H9 (cell line): ENCODE measurements around the gene ARPIN. TPM values are rescaled to one million over a fixed set of nuclear protein-coding genes. Genes with fewer than 3 reads are reported as not detected.
"Not testable (repeated sequence)": the region's sequence is repeated elsewhere in the genome, so short reads cannot be mapped to it uniquely, and the experiment has no call there.

ENCODE experiments used
- DNase-seq: peaks from one replicate; pipeline ENCODE4 v3.0.0-alpha.2; 2017
- H2AFZ ChIP-seq: one replicate; pipeline ENCODE4 v1.6.1; 2013; ENCODE audit warnings: mild to moderate bottlenecking, low read length, control low read depth, moderate library complexity
- H2AK5ac ChIP-seq: 2 replicates; pipeline ENCODE4 v1.6.1; 2013; ENCODE audit warnings: low read length, control low read depth, mixed read lengths; ENCODE audit not compliant: insufficient read length
- H2BK120ac ChIP-seq: one replicate; pipeline ENCODE4 v1.6.1; 2013; ENCODE audit warnings: low read depth, mild to moderate bottlenecking, low read length, control low read depth, inconsistent platforms; ENCODE audit not compliant: poor library complexity, severe bottlenecking
- H2BK12ac ChIP-seq: 2 replicates; pipeline ENCODE4 v1.6.1; 2013; ENCODE audit warnings: low read length, control low read depth, mixed read lengths, low read depth; ENCODE audit not compliant: insufficient read length
- H2BK15ac ChIP-seq: 2 replicates; pipeline ENCODE4 v1.6.1; 2013; ENCODE audit warnings: low read depth, low read length, control low read depth
- H2BK20ac ChIP-seq: one replicate; pipeline ENCODE4 v1.6.1; 2013; ENCODE audit warnings: low read depth, mild to moderate bottlenecking, low read length, control low read depth, inconsistent platforms; ENCODE audit not compliant: poor library complexity, severe bottlenecking
- H2BK5ac ChIP-seq: 2 replicates; pipeline ENCODE4 v1.6.1; 2013; ENCODE audit warnings: low read length, control low read depth, mixed read lengths; ENCODE audit not compliant: insufficient read length
- H3K14ac ChIP-seq: 2 replicates; pipeline ENCODE4 v1.6.1; 2013; ENCODE audit warnings: low read length, control low read depth; ENCODE audit not compliant: insufficient read depth
- H3K18ac ChIP-seq: 2 replicates; pipeline ENCODE4 v1.6.1; 2013; ENCODE audit warnings: low read depth, mild to moderate bottlenecking, mixed read lengths, low read length, control low read depth; ENCODE audit not compliant: insufficient read length
- H3K23ac ChIP-seq: 2 replicates; pipeline ENCODE4 v1.6.1; 2013; ENCODE audit warnings: low read length, control low read depth, mixed read lengths, low read depth; ENCODE audit not compliant: insufficient read length
- H3K23me2 ChIP-seq: 2 replicates; pipeline ENCODE4 v1.6.1; 2013; ENCODE audit warnings: low read depth, mild to moderate bottlenecking, mixed read lengths, low read length, control low read depth; ENCODE audit not compliant: insufficient read length, poor library complexity, severe bottlenecking
- H3K27ac ChIP-seq: 2 replicates; pipeline ENCODE4 v1.5.1; 2013; ENCODE audit warnings: low read length, control low read depth, mixed read lengths, low read depth; ENCODE audit not compliant: insufficient read length
- H3K27me3 ChIP-seq: 2 replicates; pipeline ENCODE4 v1.6.1; 2013; ENCODE audit warnings: low read length, control low read depth, inconsistent platforms; ENCODE audit not compliant: insufficient read depth
- H3K4ac ChIP-seq: 2 replicates; pipeline ENCODE4 v1.6.1; 2013; ENCODE audit warnings: low read depth, mild to moderate bottlenecking, control low read depth, inconsistent platforms, low read length, moderate library complexity
- H3K4me1 ChIP-seq: 2 replicates; pipeline ENCODE4 v1.6.1; 2013; ENCODE audit warnings: low read length, control low read depth, inconsistent platforms; ENCODE audit not compliant: insufficient read depth
- H3K4me2 ChIP-seq: 2 replicates; pipeline ENCODE4 v1.6.1; 2013; ENCODE audit warnings: low read length, control low read depth, mixed read lengths; ENCODE audit not compliant: insufficient read length, insufficient read depth
- H3K56ac ChIP-seq: 2 replicates; pipeline ENCODE4 v1.6.1; 2013; ENCODE audit warnings: low read depth, mild to moderate bottlenecking, mixed read lengths, low read length, control low read depth; ENCODE audit not compliant: insufficient read length
- H3K79me1 ChIP-seq: 2 replicates; pipeline ENCODE4 v1.6.1; 2013; ENCODE audit warnings: low read depth, mild to moderate bottlenecking, moderate library complexity, low read length, control low read depth, inconsistent platforms; ENCODE audit not compliant: insufficient read depth, poor library complexity, severe bottlenecking
- H3K79me2 ChIP-seq: 2 replicates; pipeline ENCODE4 v1.6.1; 2013; ENCODE audit warnings: low read length, control low read depth, inconsistent platforms; ENCODE audit not compliant: insufficient read depth
- H3K9ac ChIP-seq: 2 replicates; pipeline ENCODE4 v1.6.1; 2013; ENCODE audit warnings: low read length, control low read depth, mixed read lengths; ENCODE audit not compliant: insufficient read length; ENCODE audit errors: extremely low read depth
- H3K9me3 ChIP-seq: one replicate; pipeline ENCODE4 v1.6.1; 2013; ENCODE audit warnings: low read depth, low read length, inconsistent platforms; ENCODE audit not compliant: control insufficient read depth
- H3T11ph ChIP-seq: one replicate; pipeline ENCODE4 v1.6.1; 2013; ENCODE audit warnings: mild to moderate bottlenecking, low read length, control low read depth, inconsistent platforms
- H4K20me1 ChIP-seq: one replicate; pipeline ENCODE4 v1.6.1; 2013; ENCODE audit not compliant: control insufficient read depth, insufficient read length, insufficient read depth
- H4K5ac ChIP-seq: 2 replicates; pipeline ENCODE4 v1.6.1; 2013; ENCODE audit warnings: low read depth, mild to moderate bottlenecking, mixed read lengths, low read length, control low read depth; ENCODE audit not compliant: insufficient read length
- H4K8ac ChIP-seq: replicated peaks from 2 replicates; pipeline ENCODE4 v1.6.1; 2013; ENCODE audit warnings: low read length, control low read depth, mixed read lengths, low read depth; ENCODE audit not compliant: insufficient read length
- H4K91ac ChIP-seq: 2 replicates; pipeline ENCODE4 v1.6.1; 2013; ENCODE audit warnings: low read depth, mild to moderate bottlenecking, moderate library complexity, mixed read lengths, low read length, control low read depth; ENCODE audit not compliant: insufficient read length
- H3K27ac Mint-ChIP-seq, 3 experiments: 2 replicates in 2 of 3; 3 replicates in 1 of 3; pipeline ENCODE4 v1.8.0; 2020 to 2021; ENCODE audit warnings: mixed read lengths in 3 of 3, mild to moderate bottlenecking in 1 of 3, moderate library complexity in 1 of 3
- H3K27me3 Mint-ChIP-seq: 2 replicates; pipeline ENCODE4 v1.8.0; 2021; ENCODE audit warnings: low read depth, mild to moderate bottlenecking, moderate library complexity, mixed read lengths
- H3K36me3 Mint-ChIP-seq, 3 experiments: 2 replicates in 2 of 3; 3 replicates in 1 of 3; pipeline ENCODE4 v1.8.0; 2020 to 2021; ENCODE audit warnings: low read depth in 3 of 3, mixed read lengths in 3 of 3; ENCODE audit not compliant: insufficient read depth in 1 of 3
- H3K4me1 Mint-ChIP-seq, 2 experiments: 2 replicates each; pipeline ENCODE4 v1.8.0; 2020; ENCODE audit warnings: mixed read lengths in 2 of 2
- H3K4me3 Mint-ChIP-seq, 2 experiments: 2 replicates in 1 of 2; 3 replicates in 1 of 2; pipeline ENCODE4 v1.8.0; 2020 to 2021; ENCODE audit warnings: mild to moderate bottlenecking in 2 of 2, mixed read lengths in 2 of 2, moderate library complexity in 1 of 2
- H3K9me3 Mint-ChIP-seq, 2 experiments: 2 replicates in 1 of 2; 3 replicates in 1 of 2; pipeline ENCODE4 v1.8.0; 2020; ENCODE audit warnings: mild to moderate bottlenecking in 2 of 2, mixed read lengths in 2 of 2, moderate library complexity in 1 of 2
- CTCF ChIP-seq: fragments of 200-600 bp; sonication (generic); conservative IDR thresholded peaks from 3 replicates; pipeline ENCODE4 v1.8.0; 2021; ENCODE audit warnings: antibody characterized with exemption, mild to moderate bottlenecking
- WGBS: extraction: QIAGEN DNeasy Blood & Tissue Kit; methylation state at CpG from one replicate; pipeline ENCODE4 v1.1.7; 2013; ENCODE audit warnings: missing lambda C conversion rate, low lambda C conversion rate, mixed read lengths; ENCODE audit not compliant: insufficient read length; ENCODE audit errors: extremely low coverage; 5-methylcytosine and 5-hydroxymethylcytosine counted together
- total RNA-seq: library from RNA; stranded (reverse); gene quantifications from 2 replicates; pipeline ENCODE4 v1.2.1, GENCODE V29; 2021

Gene ARPIN
- total RNA-seq, 1 experiment from 2014 or later: 6.4 TPM

DNA sequence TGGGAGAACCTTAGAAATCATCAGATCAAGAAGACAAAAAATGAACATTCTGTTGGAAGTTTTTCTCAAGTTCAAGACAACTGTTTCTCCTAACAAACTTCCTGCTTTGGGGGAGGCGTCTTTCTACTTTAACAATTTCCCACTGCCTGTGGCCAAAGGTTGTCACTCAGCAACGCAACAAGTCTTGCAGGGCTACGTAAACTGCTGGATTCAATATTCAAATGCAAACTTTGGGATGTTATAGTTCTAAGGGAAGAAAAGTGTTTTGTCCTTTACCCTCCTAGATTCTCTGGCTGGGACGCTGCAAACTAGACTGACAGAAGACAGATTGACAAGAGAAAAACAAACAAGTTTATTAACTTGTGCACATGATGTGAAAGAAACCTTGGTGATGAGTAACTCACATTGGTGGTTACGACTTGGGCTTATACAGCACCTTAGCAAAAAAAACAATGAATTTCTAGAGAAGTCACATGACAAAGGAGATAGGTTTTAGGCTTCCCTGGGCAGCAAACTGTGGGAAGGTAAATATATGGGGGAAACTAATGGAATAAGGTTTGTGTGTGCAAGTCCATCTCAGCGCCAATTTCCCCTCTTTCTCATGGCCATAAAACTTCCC, 34.0 kb upstream of the ARPIN start:
- H3K27ac Mint-ChIP-seq: no peak overlapping the region
- H3K23me2 ChIP-seq: no peaks in the 10 kb centered on the region
- no peaks in the 10 kb centered on the region for H4K20me1 ChIP-seq
- H3K14ac ChIP-seq: no peak overlapping the region
- no peak overlapping the region for H4K8ac ChIP-seq
- no peaks in the 10 kb centered on the region for H3K79me1 ChIP-seq
- no peak overlapping the region for H3K4ac ChIP-seq
- H4K5ac ChIP-seq: no peak overlapping the region
- no peaks in the 10 kb centered on the region for H3K36me3 Mint-ChIP-seq
- H2BK5ac ChIP-seq: no peak overlapping the region
- H3K9me3 Mint-ChIP-seq: peaks cover 2 to 6% of the 10 kb centered on the region in 2 experiments; a peak in 1 of 5 replicates
- no peak overlapping the region for H3K4me3 Mint-ChIP-seq
- H3K79me2 ChIP-seq: no peaks in the 10 kb centered on the region
- H2AK5ac ChIP-seq: no peak overlapping the region
- no peak overlapping the region for H3K56ac ChIP-seq
- H2BK120ac ChIP-seq: no peak overlapping the region
- WGBS: no CpG with 5 or more reads among the region's 6 CpGs
- no peak overlapping the region for H2BK12ac ChIP-seq
- no peak overlapping the region for H3K23ac ChIP-seq
- no peak overlapping the region for H4K91ac ChIP-seq
- no peak overlapping the region for H2BK15ac ChIP-seq
- no peak for TF ChIP-seq CTCF
- H2BK20ac ChIP-seq: no peak overlapping the region
- H3K4me2 ChIP-seq: no peak overlapping the region
- H3K4me1 ChIP-seq: no peaks in the 10 kb centered on the region
- no peak overlapping the region for H3T11ph ChIP-seq
- no peaks in the 10 kb centered on the region for H3K4me1 Mint-ChIP-seq
- no peak for DNase-seq
- no peak overlapping the region for H3K18ac ChIP-seq
- H3K27me3 ChIP-seq: no peaks in the 10 kb centered on the region; the same call in 1 of the 2 replicates
- H3K27me3 Mint-ChIP-seq: 0 out of 2 replicates have a peak, but pooled peaks cover 2% of the 10 kb centered on the region
- no peaks in the 10 kb centered on the region for H3K9me3 ChIP-seq
- H2AFZ ChIP-seq: no peak overlapping the region
- H3K9ac ChIP-seq: no peak overlapping the region
- no peak overlapping the region for H3K27ac ChIP-seq

GRCh38 chr15:89943721-89944120, 31.0 kb upstream of the ARPIN start:
- H3K23me2 ChIP-seq, H3K18ac ChIP-seq, H3K4me1 Mint-ChIP-seq, H3K27me3 Mint-ChIP-seq, DNase-seq, H4K20me1 ChIP-seq, H2BK20ac ChIP-seq, H3K9ac ChIP-seq, H3K23ac ChIP-seq, H3K36me3 Mint-ChIP-seq, H3K56ac ChIP-seq, H4K5ac ChIP-seq, H3T11ph ChIP-seq, H2BK120ac ChIP-seq, H2BK15ac ChIP-seq, H3K14ac ChIP-seq, H3K4me1 ChIP-seq, H2BK12ac ChIP-seq, H4K8ac ChIP-seq, H3K9me3 ChIP-seq, H2BK5ac ChIP-seq, H2AFZ ChIP-seq, H3K27ac ChIP-seq, H4K91ac ChIP-seq, H3K4me3 Mint-ChIP-seq, H3K79me2 ChIP-seq, H2AK5ac ChIP-seq, H3K27me3 ChIP-seq, H3K9me3 Mint-ChIP-seq, H3K4ac ChIP-seq, H3K79me1 ChIP-seq, H3K27ac Mint-ChIP-seq, H3K4me2 ChIP-seq: not testable (repeated sequence)
- no CpG with 5 or more reads among the region's 6 CpGs for WGBS
